CD14-positive monocyte (primary cell): ENCODE measurements around the gene NR6A1. TPM values are rescaled to one million over a fixed set of nuclear protein-coding genes. Genes with fewer than 3 reads are reported as not detected.

Source experiments
- DNase-seq, 3 donors: peaks; one replicate each; pipeline ENCODE4 v3.0.0-alpha.2; 2011 to 2022
- H2AFZ ChIP-seq: 2 replicates; pipeline ENCODE4 v1.6.0; 2012; ENCODE audit warnings: mild to moderate bottlenecking, low read depth, low read length, inconsistent platforms; ENCODE audit not compliant: insufficient read depth, poor library complexity, severe bottlenecking
- H3K27ac ChIP-seq, 2 donors: 1 replicate in 1 of 2; 2 replicates in 1 of 2; pipeline ENCODE4 v1.5.1; 2012 to 2013; ENCODE audit warnings: low read length in 2 of 2, control low read depth in 1 of 2, inconsistent platforms in 1 of 2, low read depth in 1 of 2, mild to moderate bottlenecking in 1 of 2
- H3K27me3 ChIP-seq, 2 donors: one replicate each; pipeline versions ENCODE4 v1.6.0 to v1.6.1; 2011 to 2013; ENCODE audit warnings: low read length in 2 of 2; ENCODE audit not compliant: control insufficient read depth in 2 of 2, insufficient read depth in 2 of 2
- H3K36me3 ChIP-seq, 2 donors: replicated peaks in 1 of 2; 1 replicate in 1 of 2; 2 replicates in 1 of 2; pipeline versions ENCODE4 v1.5.1 to v1.6.1; 2012 to 2013; ENCODE audit warnings: low read length in 2 of 2, control low read depth in 1 of 2, inconsistent platforms in 1 of 2, mild to moderate bottlenecking in 1 of 2; ENCODE audit not compliant: insufficient read depth in 2 of 2, control insufficient read depth in 1 of 2
- H3K4me1 ChIP-seq, 2 donors: 1 replicate in 1 of 2; 2 replicates in 1 of 2; pipeline versions ENCODE4 v1.5.1 to v1.6.1; 2012 to 2013; ENCODE audit warnings: low read length in 2 of 2, control low read depth in 1 of 2, inconsistent platforms in 1 of 2, mild to moderate bottlenecking in 1 of 2, moderate library complexity in 1 of 2; ENCODE audit not compliant: insufficient read depth in 2 of 2, control insufficient read depth in 1 of 2
- H3K4me2 ChIP-seq: replicated peaks from 2 replicates; pipeline ENCODE3; 2012; ENCODE audit warnings: low read length, moderate library complexity, mild to moderate bottlenecking; ENCODE audit not compliant: poor library complexity, severe bottlenecking; ENCODE audit errors: extremely low read depth
- H3K4me3 ChIP-seq, 3 experiments: fragments of 200-600 bp in 1 of 3; sonication (generic) in 1 of 3; replicated peaks in 1 of 3; 1 replicate in 2 of 3; 2 replicates in 1 of 3; pipeline ENCODE4 v1.5.1; 2011 to 2013; ENCODE audit warnings: low read length in 3 of 3, mild to moderate bottlenecking in 3 of 3, control low read depth in 2 of 3, low read depth in 2 of 3, inconsistent platforms in 1 of 3, moderate library complexity in 1 of 3
- H3K79me2 ChIP-seq: 2 replicates; pipeline ENCODE4 v1.6.0; 2012; ENCODE audit warnings: mild to moderate bottlenecking, control low read depth, inconsistent platforms, low read length, moderate library complexity; ENCODE audit not compliant: insufficient read depth
- H3K9ac ChIP-seq: 2 replicates; pipeline ENCODE4 v1.6.0; 2017; ENCODE audit warnings: low read length, mild to moderate bottlenecking; ENCODE audit not compliant: insufficient read depth, poor library complexity, severe bottlenecking
- H3K9me3 ChIP-seq, 2 donors: replicated peaks in 1 of 2; 1 replicate in 1 of 2; 2 replicates in 1 of 2; pipeline versions ENCODE4 v1.5.1 to v1.6.1; 2012 to 2013; ENCODE audit warnings: low read length in 2 of 2, control low read depth in 1 of 2; ENCODE audit not compliant: control insufficient read depth in 1 of 2, insufficient read depth in 1 of 2
- H4K20me1 ChIP-seq: 2 replicates; pipeline ENCODE4 v1.6.0; 2012; ENCODE audit warnings: mild to moderate bottlenecking, low read length, control low read depth, moderate library complexity; ENCODE audit not compliant: insufficient read depth
- H3K27ac Mint-ChIP-seq, 7 donors: one replicate each; pipeline ENCODE4 v1.8.0; 2020; ENCODE audit warnings: mild to moderate bottlenecking in 7 of 7, mixed read lengths in 7 of 7, moderate library complexity in 6 of 7, inconsistent platforms in 2 of 7
- H3K27me3 Mint-ChIP-seq, 3 donors: one replicate each; pipeline ENCODE4 v1.8.0; 2021 to 2022; ENCODE audit warnings: low read depth in 3 of 3, mild to moderate bottlenecking in 3 of 3, mixed read lengths in 3 of 3, moderate library complexity in 3 of 3, inconsistent platforms in 1 of 3
- H3K36me3 Mint-ChIP-seq, 2 donors: one replicate each; pipeline ENCODE4 v1.8.0; 2020; ENCODE audit warnings: mixed read lengths in 2 of 2, inconsistent platforms in 1 of 2, mild to moderate bottlenecking in 1 of 2
- H3K4me1 Mint-ChIP-seq: one replicate; pipeline ENCODE4 v1.8.0; 2020; ENCODE audit warnings: mild to moderate bottlenecking, mixed read lengths
- H3K4me3 Mint-ChIP-seq, 2 donors: one replicate each; pipeline ENCODE4 v1.8.0; 2020; ENCODE audit warnings: mild to moderate bottlenecking in 2 of 2, mixed read lengths in 2 of 2, moderate library complexity in 1 of 2
- H3K9me3 Mint-ChIP-seq, 7 donors: one replicate each; pipeline ENCODE4 v1.8.0; 2020 to 2022; ENCODE audit warnings: mixed read lengths in 7 of 7, mild to moderate bottlenecking in 6 of 7, moderate library complexity in 6 of 7, inconsistent platforms in 2 of 7
- CTCF ChIP-seq: fragments of 200-600 bp; IDR thresholded peaks from one replicate; pipeline ENCODE4 v1.8.0; 2022; ENCODE audit warnings: antibody characterized with exemption, mild to moderate bottlenecking
- WGBS: methylation state at CpG from one replicate; pipeline ENCODE4 v1.1.5; 2013; ENCODE audit warnings: missing lambda C conversion rate; ENCODE audit not compliant: insufficient coverage; 5-methylcytosine and 5-hydroxymethylcytosine counted together
- intact Hi-C, 2 donors: fragments of 100-400 bp; cut with micrococcal nuclease; formaldehyde crosslinking; loops; one replicate each; pipeline versions ENCODE4 v1.15.0 to v1.15.1; 2023
- polyA plus RNA-seq, 3 donors: library from polyadenylated mRNA; depleted of rRNA in 1 of 3; unstranded in 2 of 3; stranded (reverse) in 1 of 3; fragments of 300-500 nt in 2 of 3; fragments of >200 nt in 1 of 3; fragmentation: Illumina TruSeq in 2 of 3; gene quantifications; 1 replicate in 2 of 3; 2 replicates in 1 of 3; pipeline ENCODE4 v1.2.3, GENCODE V29; 2012 to 2021

NR6A1 gene
- polyA plus RNA-seq, 3 donors: 0.15 to 2.9 (median 0.28) TPM

- Histone ChIP-seq H3K4me1 (peaks cover 4 to 5% of the 10 kb centered on the region in 2 donors), H3K27ac (no peak overlapping the region), H3K9ac (no peak overlapping the region), H4K20me1 (no peaks in the 10 kb centered on the region), H3K4me3 (no peak overlapping the region), H3K36me3 (no peaks in the 10 kb centered on the region), H3K27me3 (no peaks in the 10 kb centered on the region), H3K79me2 (no peaks in the 10 kb centered on the region), H3K4me2 (no peak overlapping the region), H3K9me3 (no peaks in the 10 kb centered on the region), H2AFZ (no peak overlapping the region)
- 80% methylated on average over 6 of the region's 8 CpGs for WGBS
- intact Hi-C loops: no loop called here
- no peak overlapping the region for H3K27ac Mint-ChIP-seq
- no peak for TF ChIP-seq CTCF
- H3K4me3 Mint-ChIP-seq: no peak overlapping the region
- no peaks in the 10 kb centered on the region for H3K36me3 Mint-ChIP-seq
- H3K9me3 Mint-ChIP-seq: no peaks in the 10 kb centered on the region
- H3K4me1 Mint-ChIP-seq: peaks cover 8% of the 10 kb centered on the region
- no peak for DNase-seq
- peaks cover 1 to 4% (median 2%) of the 10 kb centered on the region in 3 donors for H3K27me3 Mint-ChIP-seq
These were observed 21.3 kb upstream of the NR6A1 start for GRCh38 chr9:124792257-124793014.

DNA sequence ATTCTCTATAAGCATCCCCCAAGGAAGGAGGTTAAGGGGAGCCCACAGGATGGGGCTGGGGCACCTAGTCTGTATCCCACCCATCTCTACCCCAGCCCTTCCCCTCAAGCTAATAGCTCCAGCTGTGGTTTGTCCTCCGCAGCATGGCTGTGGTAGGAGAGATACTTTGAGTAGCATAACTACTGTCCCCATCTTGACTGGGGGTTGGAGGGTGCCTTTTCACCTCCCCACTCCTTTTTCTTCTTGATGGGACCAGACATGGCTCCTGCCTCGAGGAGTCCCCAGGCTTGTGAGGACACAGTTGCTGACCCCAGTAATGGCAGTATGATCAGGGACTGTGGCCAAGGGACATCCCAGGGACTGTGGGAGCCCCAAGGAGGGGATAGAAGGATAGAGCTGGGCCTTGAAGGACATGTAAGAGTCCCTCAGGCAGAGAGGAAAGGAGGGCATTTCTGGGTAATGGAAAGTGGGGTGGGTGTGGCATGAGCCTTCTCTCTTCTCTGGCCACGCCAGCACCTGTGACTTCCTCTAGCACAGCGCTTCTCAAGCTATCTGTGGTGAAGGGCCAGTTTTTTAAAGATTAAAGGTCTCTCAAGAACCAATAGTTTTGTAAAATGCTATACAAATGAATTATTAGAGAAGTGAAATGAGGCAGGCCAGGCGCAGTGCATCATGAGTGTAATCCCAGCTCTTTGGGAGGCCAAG lies 19.8 kb upstream of the NR6A1 start:
- no peak for TF ChIP-seq CTCF
- Histone ChIP-seq H2AFZ (no peak overlapping the region), H3K4me2 (no peak overlapping the region), H3K4me3 (no peak overlapping the region), H3K27ac (no peak overlapping the region), H3K9me3 (no peaks in the 10 kb centered on the region), H4K20me1 (no peaks in the 10 kb centered on the region), H3K27me3 (no peaks in the 10 kb centered on the region), H3K36me3 (no peaks in the 10 kb centered on the region), H3K79me2 (no peaks in the 10 kb centered on the region), H3K4me1 (peaks cover 4 to 5% of the 10 kb centered on the region in 2 donors), H3K9ac (no peak overlapping the region)
- peaks cover 8% of the 10 kb centered on the region for H3K4me1 Mint-ChIP-seq
- peaks cover 2 to 6% (median 2%) of the 10 kb centered on the region in 3 donors for H3K27me3 Mint-ChIP-seq
- WGBS: 83% methylated on average over 1 of the region's 5 CpGs
- no peak for DNase-seq
- H3K9me3 Mint-ChIP-seq: no peaks in the 10 kb centered on the region
- intact Hi-C loops: no loop called here
- no peaks in the 10 kb centered on the region for H3K36me3 Mint-ChIP-seq
- peak overlapping the region in 1 of 7 donors; percentile 9 for H3K27ac Mint-ChIP-seq
- H3K4me3 Mint-ChIP-seq: no peak overlapping the region
